ENCODE measurements around the gene INSL3. TPM values are rescaled to one million over a fixed set of nuclear protein-coding genes. Genes with fewer than 3 reads are reported as not detected.
A peak's percentile ranks its signal among the peaks of the same experiment; 100 is the strongest.

Gene INSL3
- total and polyA plus RNA-seq, 2 of the 13 experiments (the other 11 are each of a cell fraction or from before 2014, with no cell fraction given), result 0.30 TPM; not detected in 1

GRCh38 chr19:17860993-17861360 is 39.7 kb upstream of the INSL3 start (continued):
- TF ChIP-seq ZNF281 (CRISPR knock-in tag; IDR thresholded peaks at IDR 0.05; ENCODE audit: borderline replicate concordance) (no peak), TOE1 (CRISPR knock-in tag; IDR thresholded peaks at IDR 0.05) (no peak), ZBTB34 (CRISPR knock-in tag; IDR thresholded peaks at IDR 0.05) (no peak), RBM39 (IDR thresholded peaks at IDR 0.05; ENCODE audit: low read depth, low read length, poor library complexity, severe bottlenecking) (no peak), HNRNPL (IDR thresholded peaks at IDR 0.05; ENCODE audit: low read depth, low read length) (no peak), FOXO4 (CRISPR knock-in tag; conservative IDR thresholded peaks at IDR 0.05) (no peak), HIVEP1 (CRISPR knock-in tag; IDR thresholded peaks at IDR 0.05) (no peak), MIER2 (CRISPR knock-in tag; IDR thresholded peaks at IDR 0.05) (no peak), SCMH1 (CRISPR knock-in tag; IDR thresholded peaks at IDR 0.05; ENCODE audit: borderline replicate concordance) (no peak), SIX1 (CRISPR knock-in tag; IDR thresholded peaks at IDR 0.05; ENCODE audit: borderline replicate concordance) (no peak), BATF2 (CRISPR knock-in tag; IDR thresholded peaks at IDR 0.05) (0 out of 2 replicates have a peak, but pooled peaks have one; percentile 13), RFXAP (CRISPR knock-in tag; IDR thresholded peaks at IDR 0.05; ENCODE audit: borderline replicate concordance) (no peak), ZNF549 (CRISPR knock-in tag; IDR thresholded peaks at IDR 0.05) (no peak), ATRX (CRISPR knock-in tag; IDR thresholded peaks at IDR 0.05; ENCODE audit: borderline replicate concordance) (no peak), HDAC1 (CRISPR knock-in tag; IDR thresholded peaks at IDR 0.05) (no peak), RERE (CRISPR knock-in tag; IDR thresholded peaks at IDR 0.05; ENCODE audit: low read depth) (no peak), RARA (CRISPR knock-in tag; IDR thresholded peaks at IDR 0.05) (no peak), CBX5 (CRISPR knock-in tag; IDR thresholded peaks at IDR 0.05; ENCODE audit: borderline replicate concordance) (no peak), KLF11 (CRISPR knock-in tag; IDR thresholded peaks at IDR 0.05) (no peak), KDM6A (CRISPR knock-in tag; IDR thresholded peaks at IDR 0.05; ENCODE audit: low read depth) (no peak)
